ENCODE data around the gene OPN4. TPM values are rescaled to one million over a fixed set of nuclear protein-coding genes. Genes with fewer than 3 reads are reported as not detected.

Gene OPN4
- total and polyA plus RNA-seq, 9 of the 15 experiments (the other 6 are each of a cell fraction or from before 2014, with no cell fraction given): not detected

DNA sequence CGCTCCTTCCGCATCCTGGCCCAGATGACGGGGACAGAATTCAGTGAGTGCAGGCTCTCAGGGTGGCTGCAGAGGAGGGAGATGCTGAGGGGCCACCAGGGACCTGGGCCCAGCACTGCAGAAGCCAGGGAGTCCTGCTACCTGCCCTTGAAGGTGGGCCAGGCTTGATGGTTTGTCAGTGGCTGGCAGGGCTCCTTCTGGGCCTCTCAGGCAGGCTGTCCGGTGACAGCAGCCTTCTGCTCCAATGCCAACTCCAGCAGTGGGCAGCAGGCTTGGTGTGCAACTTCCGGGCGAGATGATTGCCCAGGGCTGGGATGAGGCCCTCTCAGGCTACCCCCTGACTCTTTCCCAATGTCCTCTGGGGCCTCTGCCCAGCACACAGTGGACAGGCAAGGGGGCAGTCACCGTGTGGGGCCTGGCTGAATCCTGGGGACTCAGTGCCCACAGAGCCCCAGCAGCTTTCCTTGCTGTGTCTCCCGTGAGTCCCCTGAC, 37.7 kb downstream of the OPN4 start (continued):
- TF ChIP-seq, protein P1, sequence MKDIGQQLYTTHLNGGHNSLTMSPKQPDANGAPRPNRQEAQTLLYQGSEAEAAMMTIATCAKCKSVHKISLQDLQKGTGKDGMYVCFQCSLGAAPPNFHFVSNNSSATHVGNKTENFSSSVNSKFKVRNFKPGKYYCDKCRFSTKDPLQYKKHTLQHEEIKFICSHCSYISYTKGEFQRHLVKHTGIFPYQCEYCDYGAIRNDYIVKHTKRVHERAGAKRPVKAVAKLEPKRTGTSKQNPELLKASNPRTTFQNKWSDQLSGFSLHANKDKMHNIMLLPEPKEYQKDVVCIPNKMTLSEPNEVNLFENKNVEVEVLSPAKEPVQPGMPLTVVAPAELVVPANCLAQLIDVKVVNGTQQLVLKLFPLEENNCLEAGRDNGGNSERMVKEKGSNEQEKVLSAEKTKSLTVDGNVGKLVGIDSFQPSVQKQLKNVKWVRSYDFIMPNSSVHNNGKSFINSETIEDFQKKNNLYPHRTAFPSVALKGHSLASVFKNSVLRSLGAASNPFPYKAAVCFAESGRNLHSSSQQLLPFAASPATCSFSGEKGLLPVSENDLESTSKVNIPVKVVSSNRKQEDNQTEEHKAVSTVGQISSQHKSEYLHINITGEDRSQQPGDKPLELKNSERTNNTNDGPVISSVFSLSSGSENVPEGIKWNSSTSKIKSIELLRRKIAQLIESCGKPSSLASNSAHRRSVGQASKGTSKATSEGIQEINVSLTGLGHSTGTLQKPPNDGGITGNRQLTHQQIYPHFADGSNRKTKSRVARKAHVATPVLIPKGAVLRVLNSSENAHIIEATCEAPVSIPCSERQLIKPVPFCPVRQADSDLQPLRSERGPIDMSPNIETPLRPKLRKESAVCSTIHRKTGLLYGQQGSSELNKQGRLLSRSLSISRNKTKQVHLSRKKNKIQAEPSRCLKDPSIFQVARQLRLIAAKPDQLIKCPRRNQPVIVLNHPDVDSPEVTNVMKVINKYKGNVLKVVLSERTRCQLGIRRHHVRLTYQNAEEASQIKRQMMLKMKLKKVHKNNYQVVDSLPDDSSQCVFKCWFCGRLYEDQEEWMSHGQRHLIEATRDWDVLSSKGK (CRISPR knock-in tag; IDR thresholded peaks at IDR 0.05): no peak
- no peak for TF ChIP-seq ZKSCAN8 (CRISPR knock-in tag; IDR thresholded peaks at IDR 0.05)

DNA sequence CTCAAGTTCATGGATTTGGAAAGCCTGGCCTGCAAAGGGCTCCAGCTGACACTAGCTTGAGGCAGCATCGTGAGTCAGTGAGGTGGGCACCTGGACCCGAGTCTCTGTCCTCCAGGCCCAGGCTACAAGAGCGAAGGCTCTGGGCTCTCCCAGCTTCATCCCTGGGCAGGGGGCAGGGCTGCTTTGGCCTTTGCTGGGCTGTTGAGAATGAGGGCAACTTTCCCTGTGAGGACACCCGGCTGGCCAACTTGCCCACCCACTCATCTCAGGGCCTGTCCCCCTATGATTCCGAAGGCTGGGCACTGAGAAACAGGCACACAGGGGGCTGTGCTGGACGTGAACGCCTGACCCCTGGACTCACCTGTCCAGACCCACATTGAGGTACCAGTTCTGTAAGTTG, 38.3 kb downstream of the OPN4 start:
- no peak overlapping the region for H3K27ac ChIP-seq (ENCODE audit: extremely low read depth, low read depth, low read length)
- CTCF ChIA-PET (ENCODE audit: low intra/inter-chr PET ratio): no interaction called here
- H3K4me1 ChIP-seq (replicated peaks in 1 of 2; ENCODE audit: control insufficient read depth in 2 of 2, insufficient read depth in 2 of 2, low read length in 2 of 2): peaks cover 0 to 6% of the 10 kb centered on the region in 2 experiments; a peak in 1 of 5 replicates
- POLR2A ChIA-PET: interaction anchor here (0.7 kb wide), 1 partner anchor 299 kb away, joined by 3 read pairs; no protein-coding TSS in a partner anchor
- in situ Hi-C loops (cut with MboI): no loop called here
- no peaks in the 10 kb centered on the region for H3K9me3 ChIP-seq (replicated peaks; ENCODE audit: control insufficient read depth, insufficient read depth, low read depth, low read length)
- DNase-seq (ENCODE audit: extremely low read depth in 1 of 4, low spot score in 3 of 4) (no peak), ATAC-seq (no peak), FAIRE-seq (no peak)
- TF ChIP-seq NFATC3 (IDR thresholded peaks at IDR 0.05): no peak
- TF ChIP-seq ZBTB8A (IDR thresholded peaks at IDR 0.05; ENCODE audit: partially characterized antibody): no peak
- no peak for TF ChIP-seq HDAC8 (tag; IDR thresholded peaks at IDR 0.05)
- TF ChIP-seq, protein P2, sequence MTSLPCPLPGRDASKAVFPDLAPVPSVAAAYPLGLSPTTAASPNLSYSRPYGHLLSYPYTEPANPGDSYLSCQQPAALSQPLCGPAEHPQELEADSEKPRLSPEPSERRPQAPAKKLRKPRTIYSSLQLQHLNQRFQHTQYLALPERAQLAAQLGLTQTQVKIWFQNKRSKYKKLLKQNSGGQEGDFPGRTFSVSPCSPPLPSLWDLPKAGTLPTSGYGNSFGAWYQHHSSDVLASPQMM (CRISPR knock-in tag; IDR thresholded peaks at IDR 0.05): no peak
- H3K4me3 ChIP-seq: no peak overlapping the region
- WGBS (ENCODE audit: insufficient coverage, low coverage, missing lambda C conversion rate): 4% methylated on average over 4 of the region's 7 CpGs
- no TSS peak for BruUV-seq (replicated peaks)
- no peak overlapping the region for H3K9ac ChIP-seq (ENCODE audit: insufficient read depth in 1 of 2, low read depth in 2 of 2, low read length in 2 of 2)
- no peaks in the 10 kb centered on the region for H3K36me3 ChIP-seq (ENCODE audit: control insufficient read depth, insufficient read depth, low read length)
- intact Hi-C loops (cut with micrococcal nuclease): no loop called here
- no peak overlapping the region for H2AFZ ChIP-seq (ENCODE audit: low read depth, low read length)
- H3K4me2 ChIP-seq (ENCODE audit: insufficient read depth, low read length): no peak overlapping the region
- H3K27me3 ChIP-seq (ENCODE audit: control insufficient read depth in 2 of 2, insufficient read depth in 2 of 2, low read length in 2 of 2): peaks cover 0 to 5% of the 10 kb centered on the region in 2 experiments; a peak in 1 of 5 replicates
- no peaks in the 10 kb centered on the region for H3K79me2 ChIP-seq (ENCODE audit: control insufficient read depth, insufficient read depth, low read length)
- H3K9me1 ChIP-seq (ENCODE audit: control insufficient read depth, insufficient read depth, low read length): peaks cover 3% of the 10 kb centered on the region
- no peaks in the 10 kb centered on the region for H4K20me1 ChIP-seq (replicated peaks; ENCODE audit: control insufficient read depth, insufficient read depth, low read length)
